Measurements from ENCODE around the gene PLET1. TPM values are rescaled to one million over a fixed set of nuclear protein-coding genes. Genes with fewer than 3 reads are reported as not detected.

PLET1 gene
- total RNA-seq, 1 experiment from 2014 or later = not detected

GRCh38 chr11:112274007-112274783, 13.5 kb upstream of the PLET1 start:
- Histone ChIP-seq H3K4me3 (no peak overlapping the region), H3K27me3 (replicated peaks) (no peaks in the 10 kb centered on the region), H3K27ac (no peak overlapping the region), H3K4me1 (replicated peaks) (peaks cover 8% of the 10 kb centered on the region), H3K36me3 (no peaks in the 10 kb centered on the region), H3K9me3 (replicated peaks) (no peaks in the 10 kb centered on the region)
- no peak for DNase-seq (ENCODE audit: low read depth in 1 of 2, low spot score in 2 of 2)

GRCh38 chr11:112273066-112273465, 12.4 kb upstream of the PLET1 start:
- DNase-seq (ENCODE audit: low read depth in 1 of 2, low spot score in 2 of 2) = no peak
- no peak overlapping the region for H3K4me3 ChIP-seq
- H3K36me3 ChIP-seq = no peaks in the 10 kb centered on the region
- H3K27ac ChIP-seq = no peak overlapping the region
- H3K27me3 ChIP-seq (replicated peaks) = no peaks in the 10 kb centered on the region
- H3K9me3 ChIP-seq (replicated peaks) = no peaks in the 10 kb centered on the region
- peaks cover 8% of the 10 kb centered on the region for H3K4me1 ChIP-seq (replicated peaks)

GRCh38 chr11:112271242-112271641, 10.6 kb upstream of the PLET1 start:
- no peak for DNase-seq (ENCODE audit: low read depth in 1 of 2, low spot score in 2 of 2)
- Histone ChIP-seq H3K27me3 (replicated peaks) (no peaks in the 10 kb centered on the region), H3K9me3 (replicated peaks) (no peaks in the 10 kb centered on the region), H3K4me1 (replicated peaks) (no peaks in the 10 kb centered on the region), H3K36me3 (no peaks in the 10 kb centered on the region), H3K27ac (no peak overlapping the region), H3K4me3 (no peak overlapping the region)

- no peaks in the 10 kb centered on the region for H3K4me1 ChIP-seq (replicated peaks)
- no peak for DNase-seq (ENCODE audit: low read depth in 1 of 2, low spot score in 2 of 2)
- no peaks in the 10 kb centered on the region for H3K9me3 ChIP-seq (replicated peaks)
- no peaks in the 10 kb centered on the region for H3K36me3 ChIP-seq
- H3K27me3 ChIP-seq (replicated peaks) = no peaks in the 10 kb centered on the region
- H3K27ac ChIP-seq = no peak overlapping the region
- no peak overlapping the region for H3K4me3 ChIP-seq
Observed at GRCh38 chr11:112270551-112271180, 10.0 kb upstream of the PLET1 start.

GRCh38 chr11:112269139-112269538, 8.5 kb upstream of the PLET1 start:
- H3K4me3 ChIP-seq = no peak overlapping the region
- DNase-seq (ENCODE audit: low read depth in 1 of 2, low spot score in 2 of 2) = no peak

GRCh38 chr11:112268406-112268805, 7.7 kb upstream of the PLET1 start:
- Histone ChIP-seq H3K4me3 (no peak overlapping the region), H3K36me3 (no peaks in the 10 kb centered on the region), H3K27me3 (replicated peaks) (no peaks in the 10 kb centered on the region), H3K9me3 (replicated peaks) (no peaks in the 10 kb centered on the region), H3K27ac (no peak overlapping the region), H3K4me1 (replicated peaks) (no peaks in the 10 kb centered on the region)
- no peak for DNase-seq (ENCODE audit: low read depth in 1 of 2, low spot score in 2 of 2)

More at GRCh38 chr11:112269139-112269538, 8.5 kb upstream of the PLET1 start:
- H3K9me3 ChIP-seq (replicated peaks) = no peaks in the 10 kb centered on the region
- no peaks in the 10 kb centered on the region for H3K27me3 ChIP-seq (replicated peaks)
- H3K27ac ChIP-seq = no peak overlapping the region
- no peaks in the 10 kb centered on the region for H3K36me3 ChIP-seq
- H3K4me1 ChIP-seq (replicated peaks) = no peaks in the 10 kb centered on the region

- H3K27ac ChIP-seq = no peak overlapping the region
- DNase-seq (ENCODE audit: low read depth in 1 of 2, low spot score in 2 of 2) = no peak
- no peaks in the 10 kb centered on the region for H3K36me3 ChIP-seq
- no peak overlapping the region for H3K4me3 ChIP-seq
- H3K9me3 ChIP-seq (replicated peaks) = no peaks in the 10 kb centered on the region
- H3K27me3 ChIP-seq (replicated peaks) = no peaks in the 10 kb centered on the region
- H3K4me1 ChIP-seq (replicated peaks) = no peaks in the 10 kb centered on the region
Observed at GRCh38 chr11:112267188-112267591, 6.5 kb upstream of the PLET1 start.

GRCh38 chr11:112266410-112266778, 5.7 kb upstream of the PLET1 start:
- H3K27me3 ChIP-seq (replicated peaks) = no peaks in the 10 kb centered on the region
- no peak overlapping the region for H3K4me3 ChIP-seq
- H3K9me3 ChIP-seq (replicated peaks) = no peaks in the 10 kb centered on the region
- no peak for DNase-seq (ENCODE audit: low read depth in 1 of 2, low spot score in 2 of 2)
- no peak overlapping the region for H3K27ac ChIP-seq
- no peaks in the 10 kb centered on the region for H3K36me3 ChIP-seq
- H3K4me1 ChIP-seq (replicated peaks) = no peaks in the 10 kb centered on the region

GRCh38 chr11:112265659-112266409, 5.2 kb upstream of the PLET1 start:
- Histone ChIP-seq H3K36me3 (no peaks in the 10 kb centered on the region), H3K4me3 (no peak overlapping the region), H3K27me3 (replicated peaks) (no peaks in the 10 kb centered on the region), H3K9me3 (replicated peaks) (no peaks in the 10 kb centered on the region), H3K4me1 (replicated peaks) (no peaks in the 10 kb centered on the region), H3K27ac (no peak overlapping the region)
- peak in 1 of 2 experiments; percentile 15 for DNase-seq (ENCODE audit: low read depth in 1 of 2, low spot score in 2 of 2)

GRCh38 chr11:112255067-112255720, 5.5 kb downstream of the PLET1 start:
- peak in 1 of 2 experiments; percentile 20 for DNase-seq (ENCODE audit: low read depth in 1 of 2, low spot score in 2 of 2)
- H3K27ac ChIP-seq = no peak overlapping the region
- H3K4me1 ChIP-seq (replicated peaks) = peaks cover 7% of the 10 kb centered on the region
- H3K4me3 ChIP-seq = no peak overlapping the region
- no peaks in the 10 kb centered on the region for H3K27me3 ChIP-seq (replicated peaks)
- no peaks in the 10 kb centered on the region for H3K9me3 ChIP-seq (replicated peaks)
- no peaks in the 10 kb centered on the region for H3K36me3 ChIP-seq

- DNase-seq (ENCODE audit: low read depth in 1 of 2, low spot score in 2 of 2) = no peak
- no peak overlapping the region for H3K27ac ChIP-seq
- no peaks in the 10 kb centered on the region for H3K27me3 ChIP-seq (replicated peaks)
- H3K36me3 ChIP-seq = no peaks in the 10 kb centered on the region
- no peaks in the 10 kb centered on the region for H3K9me3 ChIP-seq (replicated peaks)
- peaks cover 7% of the 10 kb centered on the region for H3K4me1 ChIP-seq (replicated peaks)
- no peak overlapping the region for H3K4me3 ChIP-seq
Observed at GRCh38 chr11:112253605-112254242, 6.9 kb downstream of the PLET1 start.

GRCh38 chr11:112249871-112250610, 10.6 kb downstream of the PLET1 start:
- Histone ChIP-seq H3K9me3 (replicated peaks) (no peaks in the 10 kb centered on the region), H3K36me3 (no peaks in the 10 kb centered on the region), H3K27me3 (replicated peaks) (no peaks in the 10 kb centered on the region), H3K4me1 (replicated peaks) (peaks cover 5% of the 10 kb centered on the region), H3K27ac (no peak overlapping the region), H3K4me3 (no peak overlapping the region)
- DNase-seq (ENCODE audit: low read depth in 1 of 2, low spot score in 2 of 2) = no peak

- H3K36me3 ChIP-seq = no peaks in the 10 kb centered on the region
- no peaks in the 10 kb centered on the region for H3K9me3 ChIP-seq (replicated peaks)
- H3K27ac ChIP-seq = no peak overlapping the region
- no peak overlapping the region for H3K4me3 ChIP-seq
- peaks cover 5% of the 10 kb centered on the region for H3K4me1 ChIP-seq (replicated peaks)
- DNase-seq (ENCODE audit: low read depth in 1 of 2, low spot score in 2 of 2) = no peak
- no peaks in the 10 kb centered on the region for H3K27me3 ChIP-seq (replicated peaks)
Observed at GRCh38 chr11:112248201-112248600, 12.5 kb downstream of the PLET1 start.

All from SJSA1 (cell line).